Stimulated activated naive CD4-positive, alpha-beta T cell treated with Interleukin-2 at 50 U/mL for 16 hours (primary cell): ENCODE data around the gene LPGAT1.
"Not testable (repeated sequence)": the region's sequence is repeated elsewhere in the genome, so short reads cannot be mapped to it uniquely, and the experiment has no call there.

Experiments
- DNase-seq: peaks from one replicate; lab custom pipeline; 2025; lab: John Stamatoyannopoulos, UW

Gene LPGAT1

DNA sequence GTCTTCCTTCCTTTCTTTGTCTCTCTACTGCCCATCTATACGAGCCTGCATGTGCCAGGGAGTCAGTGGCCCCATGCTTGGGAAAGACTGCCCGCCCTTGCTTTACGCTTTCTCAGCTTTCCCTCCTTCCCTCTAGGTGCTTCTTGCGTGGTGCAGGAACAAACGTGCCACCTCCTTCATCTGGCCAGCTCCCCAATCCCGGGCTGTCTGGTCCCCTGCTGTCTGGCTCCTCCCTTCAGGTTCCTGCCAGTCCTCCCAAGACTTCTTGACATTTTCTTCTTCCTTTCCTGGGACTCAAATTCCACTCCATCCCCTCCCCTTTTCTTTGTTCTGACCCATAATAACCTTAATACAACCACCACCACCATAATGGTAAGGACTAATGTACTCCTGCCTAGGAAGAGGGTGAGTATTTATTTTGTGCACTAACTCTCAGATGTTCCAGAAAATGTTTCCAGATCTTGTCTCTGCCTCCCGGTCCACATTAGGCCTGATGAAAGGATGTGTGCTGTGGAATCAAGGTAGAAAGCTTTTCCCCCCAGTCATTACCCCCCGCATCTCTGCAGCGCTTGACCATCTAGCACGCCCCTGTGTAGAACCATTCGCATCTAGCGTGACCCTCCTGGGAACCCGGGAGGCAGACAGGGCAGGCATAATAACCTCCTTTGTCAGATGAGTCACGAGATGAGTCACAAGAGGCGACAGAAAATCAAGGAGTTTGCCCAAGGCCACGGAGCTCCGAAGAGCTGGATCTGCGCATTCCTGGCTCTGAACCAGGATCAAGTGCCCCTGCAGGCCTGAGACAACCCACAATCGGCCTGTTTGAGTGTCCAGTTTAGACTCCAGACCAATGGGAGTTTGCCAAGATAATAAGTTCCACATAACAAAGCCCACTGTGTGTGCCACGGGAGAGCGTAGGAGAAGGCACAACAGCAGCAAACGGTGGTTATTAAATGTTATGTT lies 95.1 kb downstream of the LPGAT1 start:
- no peak for DNase-seq

DNA sequence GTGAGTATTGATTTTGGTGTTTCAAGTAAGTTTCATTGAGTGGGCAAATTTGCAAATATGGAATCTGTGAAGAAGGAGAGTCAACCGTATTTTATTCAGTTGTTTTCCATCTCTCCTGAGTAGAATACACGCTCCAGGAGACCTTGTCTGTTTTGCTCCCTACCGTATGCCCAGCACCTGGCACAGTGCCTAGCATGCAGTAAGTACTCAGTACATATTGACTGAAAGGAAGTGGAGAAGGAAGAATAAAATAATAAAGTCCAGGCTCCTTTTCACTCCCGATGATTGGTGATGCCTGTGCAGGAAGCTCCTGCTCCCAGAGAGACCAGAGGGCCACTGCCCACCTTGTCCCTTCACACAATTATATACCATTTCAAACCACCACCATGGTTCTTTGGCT lies 95.8 kb downstream of the LPGAT1 start:
- no peak for DNase-seq

DNA sequence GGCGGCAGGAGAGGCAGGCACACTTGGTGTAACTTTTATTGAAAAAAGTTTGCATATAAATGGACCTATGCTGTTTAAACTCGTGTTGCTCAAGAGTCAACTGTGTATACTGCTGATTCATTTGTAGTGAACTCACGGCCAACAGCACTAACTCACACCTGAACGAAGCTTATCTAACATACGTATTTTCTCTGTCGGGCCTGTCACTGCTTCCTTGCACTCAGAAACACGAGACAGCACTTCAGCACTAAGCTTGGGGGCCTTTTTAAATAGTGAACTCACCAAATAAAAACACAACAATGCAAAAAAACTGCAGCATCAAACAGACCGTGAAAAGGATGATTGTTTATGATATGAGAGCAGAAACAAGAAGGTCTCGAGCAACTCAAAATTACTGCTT lies 96.2 kb downstream of the LPGAT1 start:
- no peak for DNase-seq

DNA sequence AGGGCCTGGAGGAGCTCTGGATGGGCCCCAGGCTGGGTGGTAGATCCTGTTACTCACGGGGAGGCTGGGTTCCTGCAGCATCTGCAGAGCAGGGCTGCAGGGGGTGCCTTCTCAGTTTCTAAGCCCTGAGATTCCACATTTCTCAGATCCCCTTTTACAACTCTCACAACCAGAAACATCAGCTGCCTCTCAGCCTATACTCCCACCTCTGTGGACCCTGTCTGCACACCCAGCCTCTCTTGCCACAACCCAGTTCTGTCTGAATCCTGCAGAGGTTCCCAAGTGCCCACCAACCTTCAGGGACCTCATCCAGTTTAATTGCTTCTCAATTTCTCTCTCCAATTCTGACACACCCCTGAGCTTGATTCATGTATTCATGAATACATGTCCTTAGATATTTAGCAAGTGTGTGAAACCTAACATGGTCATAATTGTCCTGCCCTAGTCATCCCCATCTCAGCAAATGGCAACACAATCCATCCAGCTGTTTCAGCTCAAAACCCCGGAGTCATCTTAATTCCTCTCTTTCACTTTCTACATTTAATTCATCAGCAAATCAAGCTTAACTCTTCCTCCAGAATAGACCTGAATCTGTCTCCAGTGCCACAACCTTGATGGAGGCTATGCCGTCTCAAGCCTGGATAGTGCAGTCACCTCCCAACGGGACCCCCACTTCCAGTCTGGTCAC lies 98.1 kb downstream of the LPGAT1 start:
- no peak for DNase-seq

DNA sequence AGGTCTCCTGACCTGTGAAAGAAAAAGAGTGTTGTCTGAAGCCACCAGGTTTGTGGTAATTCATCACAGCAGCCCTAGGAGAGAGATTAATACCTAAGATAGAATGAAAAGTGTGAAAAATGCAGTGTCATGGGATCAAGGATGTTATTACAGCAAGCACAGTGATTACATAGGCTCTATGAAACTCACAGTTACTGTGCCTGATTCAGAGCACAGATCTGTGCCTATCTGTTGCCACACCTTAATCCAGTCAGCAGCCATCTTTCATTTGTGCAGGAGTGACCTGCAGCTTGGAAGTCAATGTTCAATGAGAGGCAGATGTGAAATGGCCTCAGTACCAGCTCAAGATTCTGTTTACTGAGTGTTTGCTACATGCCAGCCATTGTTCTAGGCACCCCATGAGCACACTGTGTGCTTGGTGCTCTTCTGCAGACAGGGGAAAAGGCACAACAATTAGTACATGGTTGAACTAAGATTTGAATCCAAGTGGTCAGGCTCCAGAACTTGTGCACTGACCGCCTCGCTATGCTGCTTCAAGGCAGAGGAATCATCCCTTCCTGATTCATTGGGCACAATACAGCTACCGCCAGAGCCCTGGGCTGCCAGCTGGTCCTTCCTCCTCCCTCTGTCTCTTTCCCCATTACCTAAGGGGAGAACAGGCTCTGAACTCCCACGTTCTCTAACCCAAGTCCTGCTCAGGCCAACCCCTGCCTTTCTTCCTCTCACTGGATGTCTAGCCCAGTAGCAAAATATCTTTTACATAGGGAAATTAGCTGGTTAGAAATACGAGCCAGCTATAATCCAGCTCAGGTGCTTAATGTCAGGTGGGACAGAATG lies 98.9 kb downstream of the LPGAT1 start:
- no peak for DNase-seq

DNA sequence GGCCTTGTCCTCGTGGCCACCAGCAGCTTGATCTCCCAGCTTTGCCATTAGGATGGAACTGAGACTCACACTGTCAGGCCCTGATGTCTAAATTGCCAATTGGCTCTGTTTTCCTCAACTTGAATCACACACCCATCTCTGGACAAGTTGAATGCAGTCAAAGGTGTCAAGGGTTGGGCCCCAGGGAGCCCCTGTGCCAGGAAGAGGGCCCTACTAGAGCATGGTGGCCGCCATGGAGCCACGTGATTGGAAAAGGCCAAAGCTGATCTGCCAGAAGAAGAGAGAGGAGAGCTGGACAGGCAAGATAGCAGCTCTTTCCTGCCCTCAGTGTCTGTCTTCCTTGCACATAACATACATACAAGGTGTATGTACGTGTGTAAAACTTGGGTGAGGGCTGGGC lies 100.2 kb downstream of the LPGAT1 start:
- DNase-seq: no peak

DNA sequence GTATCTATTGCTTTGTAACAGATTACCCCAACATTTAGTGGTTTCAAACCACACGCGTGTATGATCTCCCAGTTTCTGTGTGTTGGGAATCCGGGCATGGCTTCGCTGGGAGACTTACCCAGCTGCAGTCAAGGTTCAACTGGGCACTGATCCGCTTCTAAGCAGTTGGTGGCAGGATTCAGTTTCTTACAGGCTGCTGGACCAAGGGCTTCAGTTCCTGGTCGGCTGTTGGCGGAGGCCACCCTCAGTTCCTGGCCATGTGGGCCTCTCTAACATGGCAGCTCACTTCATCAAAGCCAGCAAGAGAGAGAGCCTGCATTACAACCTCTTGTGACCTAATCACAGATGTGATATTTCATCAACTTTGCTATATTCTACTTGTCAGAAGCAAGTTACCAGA lies 101.3 kb downstream of the LPGAT1 start:
- DNase-seq: no peak

DNA sequence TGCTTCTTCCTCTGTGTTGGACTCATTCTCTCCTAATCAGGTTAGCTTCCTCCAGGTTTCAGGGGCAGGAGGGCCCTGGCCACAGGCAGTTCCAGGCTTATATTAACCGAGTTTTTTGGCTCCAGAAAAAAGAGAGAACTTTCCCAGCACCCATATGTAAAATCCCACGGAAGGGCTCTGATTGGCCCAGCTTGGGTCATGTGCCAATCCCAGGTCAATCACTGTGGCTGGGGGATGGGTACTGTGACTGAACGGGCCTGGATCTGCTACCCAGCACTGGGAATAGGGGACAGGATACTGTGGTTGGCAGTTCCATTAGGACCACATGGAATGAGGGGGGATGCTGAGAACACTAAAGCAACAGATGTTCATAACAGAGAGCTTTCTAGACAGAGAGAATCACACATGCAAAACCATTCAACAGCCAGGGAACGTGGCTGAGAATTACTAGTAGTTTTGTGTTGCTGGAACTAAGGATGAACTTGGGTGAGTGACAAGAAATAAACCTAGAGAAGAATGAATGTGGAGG lies 104.0 kb downstream of the LPGAT1 start:
- no peak for DNase-seq

DNA sequence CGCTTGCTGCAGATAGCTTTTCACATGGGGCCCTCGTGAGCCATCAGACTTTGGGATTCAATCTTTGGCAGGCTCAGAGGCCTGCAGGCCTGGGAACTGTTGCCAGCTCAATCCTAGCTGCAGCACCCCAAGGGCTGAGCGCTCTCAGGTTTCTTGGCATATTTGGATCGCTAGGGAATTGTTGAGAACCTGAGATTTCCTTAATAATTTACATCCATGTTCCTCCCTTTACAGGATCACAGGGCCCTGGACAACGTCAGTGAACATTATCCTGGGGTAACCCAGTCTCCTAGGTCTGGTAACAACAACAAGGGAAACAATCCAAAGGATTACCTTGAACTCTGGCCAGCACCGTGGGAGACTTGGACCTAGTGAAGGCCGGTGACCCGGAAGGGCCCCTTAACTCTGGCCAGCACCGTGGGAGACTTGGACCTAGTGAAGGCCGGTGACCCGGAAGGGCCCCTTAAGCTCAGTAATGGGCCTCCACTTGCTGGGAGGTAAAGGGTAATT lies 105.8 kb downstream of the LPGAT1 start:
- no peak for DNase-seq

DNA sequence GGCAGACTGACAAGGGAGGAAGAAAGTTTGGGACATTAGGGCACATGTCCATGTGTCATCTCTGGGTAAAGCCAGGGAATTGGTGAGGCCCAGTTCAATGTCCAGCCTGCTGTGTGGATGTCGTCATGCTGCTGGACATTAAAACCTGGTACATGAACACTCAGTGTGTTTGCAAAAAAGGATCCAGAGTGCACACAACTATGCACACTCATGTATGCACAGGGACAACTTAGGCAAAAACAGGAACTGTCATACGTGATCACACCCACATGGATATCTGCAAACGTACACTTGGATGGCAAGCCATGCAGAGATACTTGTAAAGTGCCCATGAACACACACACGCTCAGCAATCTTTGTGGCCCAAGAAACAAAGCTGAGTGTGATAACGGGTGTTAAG lies 107.3 kb downstream of the LPGAT1 start:
- no peak for DNase-seq

DNA sequence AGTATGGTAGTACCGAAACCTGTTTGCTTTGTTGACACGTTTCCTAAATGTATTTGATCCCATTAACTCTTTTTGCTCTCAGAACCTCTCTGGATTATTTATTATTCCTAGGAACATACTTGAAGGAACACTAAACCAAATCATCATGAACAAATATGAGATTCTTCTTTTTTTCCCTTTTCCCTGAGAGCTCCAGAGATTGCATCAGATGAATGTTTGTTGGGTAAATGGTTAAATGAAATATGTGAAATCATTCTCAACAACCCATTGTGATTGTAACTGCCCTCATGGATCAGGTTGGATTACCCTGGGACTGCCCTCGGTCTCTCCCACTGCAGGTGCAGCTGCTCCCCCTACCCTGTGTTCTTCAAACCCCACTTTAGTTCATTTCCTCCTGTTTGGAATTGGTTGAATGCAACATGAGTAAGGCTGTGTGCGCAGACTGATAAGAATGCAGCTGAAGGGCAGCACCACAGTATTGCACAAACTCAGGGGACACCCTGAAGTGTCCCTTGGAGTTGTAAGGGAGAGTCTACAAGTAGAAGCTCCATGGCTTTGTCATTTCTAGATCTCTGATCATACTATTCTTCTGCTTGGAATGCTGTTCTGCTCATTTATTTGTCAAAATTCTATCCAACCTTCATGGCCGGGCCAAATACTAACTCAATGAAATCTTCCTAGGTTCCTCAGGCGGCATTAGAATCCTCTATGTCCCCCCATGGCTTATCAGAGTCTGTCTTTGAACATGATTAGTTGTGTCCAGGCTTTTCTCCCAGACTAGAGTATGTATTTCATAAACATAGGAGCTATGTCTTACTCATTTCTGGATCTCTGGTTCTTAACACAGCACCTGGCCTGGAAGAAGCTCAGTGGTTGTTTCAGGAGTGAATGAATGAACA lies 108.0 kb downstream of the LPGAT1 start:
- no peak for DNase-seq

DNA sequence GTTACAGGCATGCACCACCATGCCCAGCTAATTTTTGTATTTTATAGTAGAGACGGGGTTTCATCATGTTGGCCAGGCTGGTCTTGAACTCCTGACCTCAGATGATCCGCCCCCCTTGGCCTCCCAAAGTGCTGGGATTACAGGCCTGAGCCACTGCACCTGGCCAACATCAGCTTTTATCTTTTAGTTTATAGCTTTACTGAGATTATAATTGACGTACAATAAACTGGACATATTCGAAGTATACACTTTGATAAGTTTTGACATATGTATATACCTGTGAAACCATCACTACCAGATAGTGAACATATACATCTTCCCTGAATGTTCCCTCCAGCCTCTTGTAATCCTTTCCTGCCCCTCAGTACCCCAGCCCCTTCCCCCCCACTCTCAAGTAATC lies 114.0 kb downstream of the LPGAT1 start:
- DNase-seq: not testable (repeated sequence)

DNA sequence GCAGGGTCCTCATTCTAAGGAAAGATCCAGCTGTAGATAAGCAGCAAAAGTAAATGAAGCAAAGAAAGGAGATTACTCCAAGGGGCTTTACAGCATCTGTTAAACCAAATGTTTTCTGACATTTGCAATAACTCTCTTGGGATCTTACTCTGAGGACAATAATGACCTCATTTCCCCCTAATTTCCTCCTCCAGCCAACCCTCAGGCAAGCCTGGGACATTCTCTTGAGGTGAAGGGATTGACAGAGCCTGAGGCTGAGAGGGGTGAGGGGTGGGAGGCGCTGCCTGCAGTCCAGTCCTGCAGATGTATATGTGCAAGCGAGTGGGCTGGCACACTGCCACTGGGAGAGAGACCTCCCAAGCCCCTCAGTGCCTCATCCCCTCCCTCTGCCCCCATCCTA lies 114.6 kb downstream of the LPGAT1 start:
- no peak for DNase-seq

DNA sequence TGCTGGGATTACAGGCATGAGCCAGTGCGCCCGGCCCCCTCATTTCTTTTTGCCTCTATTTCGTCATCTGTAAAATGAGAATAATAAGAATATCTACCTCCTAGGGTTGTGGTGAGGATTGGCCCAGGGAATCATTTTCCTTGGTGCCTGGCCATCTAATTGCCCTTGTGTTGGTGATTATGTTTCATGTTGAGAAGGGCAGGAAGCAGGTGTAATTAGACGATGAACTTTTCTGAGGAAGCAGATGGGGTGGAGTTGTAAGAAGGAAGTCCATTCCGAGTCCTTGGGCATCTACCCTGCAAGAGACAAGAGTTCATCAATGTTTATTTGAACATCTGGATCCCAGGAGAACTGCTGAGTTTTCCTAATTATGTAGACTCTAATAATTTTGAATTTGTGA lies 116.4 kb downstream of the LPGAT1 start:
- no peak for DNase-seq

DNA sequence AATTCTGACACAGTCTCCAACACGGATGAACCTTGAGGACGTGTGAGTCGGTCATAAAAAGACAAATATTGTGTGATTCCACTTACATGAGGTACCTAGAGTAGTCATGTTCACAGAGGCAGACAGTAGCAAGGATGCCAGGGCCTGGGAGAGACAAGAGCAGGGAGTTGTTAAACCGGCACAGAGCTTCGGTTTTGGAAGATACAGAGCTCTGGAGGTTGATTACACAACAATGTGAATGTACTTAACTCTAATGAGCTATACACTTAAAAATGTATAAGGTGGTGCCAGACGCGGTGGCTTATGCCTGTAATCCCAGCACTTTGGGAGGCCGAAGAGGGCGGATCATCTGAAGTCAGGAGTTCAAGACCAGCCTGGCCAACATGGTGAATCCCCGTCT lies 117.3 kb downstream of the LPGAT1 start:
- no peak for DNase-seq

DNA sequence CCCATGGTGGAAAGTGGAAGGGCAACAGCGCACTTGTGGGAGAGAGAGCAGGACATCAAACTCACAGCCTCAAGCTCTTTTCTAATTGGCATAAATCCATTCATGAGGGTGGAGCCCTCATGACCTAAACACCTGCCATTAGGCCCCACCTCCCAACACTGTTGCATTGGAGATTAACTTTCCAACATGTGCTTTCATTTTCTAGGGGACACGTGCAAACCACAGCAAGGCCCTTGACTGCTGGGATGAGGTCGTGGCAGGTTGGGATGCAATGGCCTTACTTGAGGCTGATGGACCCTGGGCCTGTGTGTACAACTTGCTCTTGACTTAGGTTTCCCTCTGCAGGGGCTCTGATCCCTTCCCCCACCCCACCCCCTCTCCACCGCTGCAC lies 119.3 kb downstream of the LPGAT1 start:
- no peak for DNase-seq

DNA sequence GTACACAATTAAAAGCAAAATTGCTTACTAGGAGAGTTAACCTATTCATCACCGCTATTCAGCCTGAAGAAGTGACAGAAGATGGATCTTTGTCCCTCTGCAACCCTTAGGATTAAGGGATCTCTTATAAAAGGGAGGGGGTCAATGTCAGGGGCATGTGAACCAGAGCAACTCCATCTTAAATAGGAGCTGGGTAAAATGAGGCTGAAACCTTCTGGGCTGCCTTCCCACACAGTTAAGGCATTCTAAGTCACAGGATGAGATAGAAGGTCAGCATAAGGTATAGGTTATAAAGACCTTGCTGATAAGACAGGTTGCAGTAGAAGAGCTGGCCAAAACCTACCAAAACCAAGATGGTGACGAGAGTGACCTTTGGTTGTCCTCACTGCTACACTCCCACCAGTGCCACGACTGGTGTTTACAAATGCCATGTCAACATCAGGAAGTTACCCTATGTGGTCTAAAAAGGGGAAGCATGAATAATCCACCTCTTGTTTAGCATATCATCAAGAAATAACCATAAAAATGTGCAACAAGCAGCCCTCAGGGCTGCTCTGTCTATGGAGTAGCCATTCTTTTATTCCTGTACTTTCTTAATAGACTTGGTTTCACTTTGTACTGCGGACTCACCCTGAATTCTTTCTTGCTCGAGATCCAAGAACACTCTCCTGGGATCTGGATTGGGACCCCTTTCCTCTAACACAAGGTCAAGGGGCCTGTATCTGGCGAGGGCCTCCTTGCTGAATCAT lies 119.8 kb downstream of the LPGAT1 start:
- no peak for DNase-seq

DNA sequence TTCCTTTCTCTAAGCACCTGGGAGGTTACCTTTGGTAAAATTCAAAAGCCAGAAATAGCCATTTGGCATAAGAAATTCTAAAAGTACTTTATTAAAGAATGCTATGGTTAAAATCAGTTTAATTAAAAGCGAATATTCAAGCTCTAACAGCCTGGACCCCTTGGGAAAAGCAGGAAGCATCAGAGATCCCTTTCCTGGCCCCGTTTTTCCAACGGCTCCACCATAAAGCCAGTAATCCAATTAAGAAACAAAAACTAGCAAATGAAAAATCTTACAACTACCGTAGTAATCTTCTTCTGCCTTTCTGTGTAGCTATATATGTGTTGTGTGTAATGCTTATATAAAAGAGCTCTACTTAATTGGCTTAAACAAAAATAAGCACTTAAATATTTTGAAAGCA lies 121.6 kb downstream of the LPGAT1 start:
- no peak for DNase-seq

DNA sequence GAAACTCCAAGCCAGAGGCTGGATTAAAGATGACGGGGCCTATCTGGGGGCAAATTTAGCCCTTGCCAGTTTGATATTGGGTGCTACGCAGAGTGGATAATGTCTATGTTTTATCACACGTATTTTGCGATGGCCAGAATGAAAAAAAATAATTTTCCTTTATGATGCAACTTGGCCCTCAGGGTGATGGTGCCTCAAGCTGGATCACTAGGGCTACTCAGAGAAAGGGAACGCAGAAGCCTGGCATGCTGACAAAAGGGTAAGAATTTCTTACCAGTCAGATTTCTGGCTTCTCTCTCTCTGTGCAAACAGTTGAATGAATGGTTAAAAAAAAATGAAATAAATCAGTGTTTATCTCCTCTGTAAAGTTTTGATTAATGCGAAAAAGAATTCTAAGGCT lies 122.6 kb downstream of the LPGAT1 start:
- DNase-seq: no peak

DNA sequence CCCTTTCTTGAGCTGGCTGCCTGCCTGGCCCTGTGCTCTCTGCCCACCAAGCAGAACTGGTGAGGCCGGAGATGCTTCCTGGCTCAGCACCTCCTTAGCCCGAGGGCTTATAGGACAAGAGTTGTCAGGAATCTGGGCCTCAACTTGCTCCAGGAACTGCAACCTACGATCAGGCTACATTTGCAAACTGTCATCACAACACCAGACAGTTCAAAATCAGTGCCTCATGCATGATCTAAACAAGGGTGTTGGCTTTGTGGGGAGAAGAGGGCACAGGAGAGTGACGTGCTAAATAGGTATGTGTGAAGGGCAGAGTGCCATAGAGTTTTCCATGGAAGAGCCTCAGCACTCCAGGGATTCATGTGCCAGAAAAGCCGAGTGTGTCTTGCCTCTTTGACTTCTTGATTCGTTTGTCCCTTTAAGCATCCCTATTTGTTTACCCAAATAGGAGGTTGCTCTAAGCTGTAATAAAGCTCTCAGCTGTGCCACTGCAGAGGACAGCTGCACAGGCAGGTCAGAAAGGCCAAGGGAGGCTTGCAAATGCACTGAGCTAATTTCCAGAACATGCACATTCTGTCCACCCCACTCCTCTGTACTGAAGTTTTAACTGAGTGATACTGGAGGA lies 125.0 kb downstream of the LPGAT1 start:
- DNase-seq: no peak
